ENCODE results near the gene MSI2.
"Not testable (repeated sequence)": the region's sequence is repeated elsewhere in the genome, so short reads cannot be mapped to it uniquely, and the experiment has no call there.

MSI2 gene

DNA sequence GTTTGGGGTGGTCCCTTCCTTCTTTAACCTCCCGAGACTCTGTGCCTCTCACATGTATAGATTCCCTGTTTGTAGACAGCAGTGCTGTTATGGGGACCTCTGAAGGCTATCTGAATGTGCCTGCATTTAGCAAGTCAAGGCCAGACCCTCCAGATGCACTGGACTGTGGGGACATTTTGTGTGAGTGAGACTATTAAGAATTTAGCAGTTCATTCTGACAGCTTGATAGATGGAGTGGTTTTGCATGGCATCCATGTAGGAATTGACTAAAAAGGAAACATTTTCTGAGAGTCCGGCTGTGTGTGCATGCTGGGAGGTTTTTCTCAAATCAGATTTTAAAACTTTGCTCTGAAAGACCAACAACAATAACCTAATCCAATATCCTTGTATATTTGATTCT is 226.3 kb downstream of the MSI2 start:
- DNase-seq (ENCODE audit: low read depth in 2 of 2), result no peak

DNA sequence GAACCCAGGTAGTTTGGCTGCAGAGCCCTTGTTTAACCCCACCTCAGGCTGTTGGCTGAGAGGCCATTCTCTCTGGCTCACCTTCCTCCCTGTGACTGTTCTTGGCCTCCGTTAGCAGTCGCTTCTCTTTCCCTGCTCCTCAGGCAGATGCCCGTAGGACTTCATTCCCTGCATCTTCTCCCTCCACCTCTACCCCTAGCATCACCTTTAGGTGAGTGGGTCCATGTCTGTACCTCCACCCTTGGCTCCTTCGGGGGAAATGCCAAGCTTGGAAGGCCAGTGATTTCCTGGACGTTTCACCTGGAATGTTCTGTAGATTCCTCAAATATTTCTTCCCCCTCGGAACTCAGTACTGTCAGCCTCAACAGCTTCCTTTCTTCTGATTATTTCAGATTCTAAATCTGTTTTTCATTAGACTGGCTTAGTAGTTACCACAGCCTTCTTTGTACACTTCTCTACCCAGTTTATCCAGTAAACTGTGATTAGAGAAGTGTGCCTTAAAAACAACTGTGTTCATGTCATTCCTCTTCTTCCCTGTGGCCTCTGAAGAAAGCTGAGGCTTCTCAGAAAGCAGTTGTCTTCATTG is 227.9 kb downstream of the MSI2 start:
- no peak for DNase-seq (ENCODE audit: low read depth in 2 of 2)

DNA sequence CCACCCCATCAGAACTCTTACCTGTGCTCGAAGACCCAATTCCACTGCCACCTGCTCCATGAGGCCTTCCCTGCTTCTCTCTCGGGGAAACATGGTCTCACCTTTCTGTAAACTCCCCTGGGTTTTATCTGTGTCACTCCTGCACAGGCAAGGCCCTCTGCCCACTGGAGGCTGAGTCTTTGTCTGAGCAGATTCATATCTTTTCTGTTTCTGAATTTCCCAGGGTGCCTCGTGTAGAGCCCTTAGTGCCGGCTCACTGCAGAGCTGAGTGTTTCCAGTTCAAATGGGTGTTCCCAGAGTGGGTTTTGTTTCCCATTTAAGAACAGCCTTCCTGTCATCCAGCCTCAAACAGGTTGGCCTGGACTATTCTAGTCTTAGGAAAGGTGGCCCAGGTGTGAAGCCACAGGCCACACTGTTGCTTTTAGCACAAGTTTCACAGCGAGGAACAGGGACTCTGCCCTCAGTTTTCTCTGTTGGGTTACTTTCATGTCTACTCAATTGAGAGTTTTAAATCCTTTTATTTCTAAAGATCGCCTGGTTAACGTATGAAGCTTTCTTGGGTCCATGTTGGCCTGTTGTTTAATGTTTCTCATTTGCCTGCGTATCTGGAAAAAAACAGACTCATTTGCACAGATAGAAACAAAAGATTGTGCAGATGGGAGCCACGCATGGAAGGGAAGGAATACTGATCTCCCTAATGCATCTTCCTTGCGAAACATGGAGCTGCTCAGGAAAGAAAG is 228.7 kb downstream of the MSI2 start:
- no peak for DNase-seq (ENCODE audit: low read depth in 2 of 2)

DNA sequence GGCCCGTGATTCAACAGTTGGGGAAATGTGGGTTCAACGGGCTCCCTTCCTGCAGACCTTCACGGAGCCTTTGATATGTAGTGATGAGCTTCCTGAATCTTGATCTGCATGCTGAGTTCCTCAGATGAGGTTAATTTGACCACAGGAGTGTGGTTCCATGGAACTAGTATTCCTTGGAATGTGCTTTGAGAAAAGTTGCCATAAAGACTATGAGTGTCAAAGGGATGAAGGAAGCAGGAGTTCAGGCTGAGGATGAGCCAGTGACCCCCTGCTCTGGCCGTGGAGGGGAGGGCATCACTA is 229.2 kb downstream of the MSI2 start:
- DNase-seq (ENCODE audit: low read depth in 2 of 2), result no peak

DNA sequence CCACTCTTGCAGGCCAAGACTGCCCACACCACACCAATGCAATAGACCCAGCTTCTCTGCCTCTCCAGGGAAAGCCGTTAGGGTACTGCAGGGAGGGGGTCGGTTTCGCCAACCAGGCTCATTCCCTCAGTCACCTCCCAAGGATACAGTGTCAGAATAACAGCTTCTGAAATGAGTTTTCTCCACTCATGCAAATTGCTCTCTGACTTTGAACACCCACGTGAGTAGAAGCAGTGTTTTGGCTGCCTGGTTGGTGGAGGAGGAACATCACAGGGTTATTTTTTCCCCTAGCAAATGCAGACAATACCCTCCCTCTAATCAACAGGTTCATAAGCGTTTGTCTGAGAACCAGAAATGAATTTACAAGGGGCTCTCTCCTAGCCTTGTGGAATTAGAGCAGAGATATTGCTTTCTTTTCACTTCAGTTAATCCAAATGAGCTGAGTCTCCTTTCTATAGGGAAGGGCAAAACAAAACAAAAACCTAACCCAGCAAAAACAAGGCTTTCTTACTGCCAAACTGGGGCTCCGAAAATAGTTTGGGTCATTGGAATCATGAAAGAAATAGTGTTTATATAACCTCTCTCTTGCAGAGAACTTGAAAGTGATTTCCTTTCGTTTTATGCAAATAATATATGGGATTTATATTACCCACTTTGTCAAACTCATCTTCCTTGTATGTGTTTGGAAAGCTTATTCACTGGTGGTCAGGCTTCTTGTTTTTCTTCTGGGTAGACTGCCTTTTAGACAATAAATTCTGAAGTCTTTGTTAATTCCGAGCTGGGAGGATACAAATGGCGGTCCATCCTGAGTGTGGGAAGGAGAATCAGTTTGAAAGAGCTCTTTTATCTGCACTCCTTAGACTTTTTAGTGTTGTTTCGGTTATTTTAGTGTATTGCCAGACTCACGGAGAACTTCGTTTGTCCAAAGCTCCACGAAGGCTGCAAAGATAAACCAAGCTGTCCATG is 229.9 kb downstream of the MSI2 start:
- DNase-seq (ENCODE audit: low read depth in 2 of 2), result no peak

DNA sequence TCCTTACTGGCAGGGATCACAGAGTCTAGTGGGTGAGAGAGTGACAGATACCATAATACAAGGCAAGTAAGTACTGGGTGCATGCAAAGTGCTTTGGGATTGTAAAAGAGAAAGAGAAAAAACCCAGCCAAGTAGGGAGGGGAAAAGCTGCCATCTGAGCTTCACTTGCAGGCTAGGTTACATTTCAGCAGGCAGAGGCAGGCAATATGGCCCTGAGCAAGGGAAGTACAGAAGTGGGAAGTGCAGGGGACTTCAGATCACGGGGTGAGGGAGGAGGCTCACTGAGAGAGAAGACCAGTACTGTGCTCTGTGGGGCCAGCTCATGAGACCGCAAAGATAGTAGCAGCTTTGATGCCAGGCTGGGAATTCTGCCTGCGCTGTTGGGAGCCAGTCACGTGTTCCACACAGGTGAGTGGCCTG is 230.6 kb downstream of the MSI2 start:
- no peak for DNase-seq (ENCODE audit: low read depth in 2 of 2)

DNA sequence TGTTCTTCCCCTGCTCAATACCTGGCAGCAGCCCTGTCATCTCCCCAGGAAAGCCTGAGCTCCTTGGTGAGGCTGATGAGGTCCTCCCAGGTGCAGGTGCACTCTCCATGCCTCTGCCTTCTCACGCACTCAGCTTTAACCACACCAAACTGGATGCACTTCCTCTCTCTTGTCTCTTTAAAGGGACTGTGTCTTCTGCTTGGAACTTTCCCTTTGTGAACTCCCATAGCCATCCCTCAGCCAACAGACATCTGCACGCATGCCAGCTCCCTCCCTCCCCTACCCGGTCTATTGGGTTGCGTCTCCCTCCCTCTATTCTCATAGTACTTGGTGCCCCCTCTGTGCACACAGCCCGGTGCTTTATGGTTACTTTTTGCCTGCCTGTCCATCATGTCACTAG is 231.2 kb downstream of the MSI2 start:
- DNase-seq (ENCODE audit: low read depth in 2 of 2), result no peak

DNA sequence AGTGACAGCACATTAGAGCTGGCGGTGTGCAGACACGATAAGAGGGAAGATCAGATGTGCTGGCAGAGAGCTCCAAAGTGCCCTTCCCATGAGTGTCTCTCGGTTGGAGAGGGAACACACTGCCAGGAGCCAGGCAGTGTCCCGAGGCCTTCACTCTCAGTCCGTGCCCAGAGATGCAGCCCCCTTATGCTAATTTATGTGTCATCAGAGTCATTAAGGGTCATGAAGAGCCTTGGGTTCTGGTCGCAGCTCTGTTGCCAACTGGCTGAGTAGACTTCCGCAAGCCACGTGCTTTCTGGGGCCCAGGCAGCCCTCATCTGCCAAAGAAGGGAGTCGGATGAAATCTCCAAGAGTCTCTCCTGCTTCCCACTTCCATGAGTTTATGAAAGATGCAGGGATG is 232.5 kb downstream of the MSI2 start:
- no peak for DNase-seq (ENCODE audit: low read depth in 2 of 2)

DNA sequence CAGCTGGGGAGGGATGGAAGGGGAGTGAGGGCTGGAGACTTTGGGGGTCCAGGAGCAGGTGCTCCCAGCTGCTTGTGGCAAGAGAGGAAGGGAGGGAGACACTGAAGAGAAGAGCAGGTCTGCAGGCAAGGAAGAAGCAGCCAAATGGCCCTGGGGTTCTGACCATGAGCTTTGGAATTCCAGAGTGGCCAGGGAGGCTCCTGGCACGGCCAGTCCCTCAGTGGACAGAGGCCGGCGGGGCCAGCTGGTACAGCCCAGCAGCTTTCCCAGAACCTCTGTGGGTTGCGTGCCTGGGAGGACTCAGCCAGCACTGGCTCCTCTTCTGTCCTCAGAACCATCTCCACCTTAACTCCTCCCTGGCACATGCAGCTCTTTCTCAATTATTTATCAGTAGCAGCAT is 233.0 kb downstream of the MSI2 start:
- no peak for DNase-seq (ENCODE audit: low read depth in 2 of 2)

DNA sequence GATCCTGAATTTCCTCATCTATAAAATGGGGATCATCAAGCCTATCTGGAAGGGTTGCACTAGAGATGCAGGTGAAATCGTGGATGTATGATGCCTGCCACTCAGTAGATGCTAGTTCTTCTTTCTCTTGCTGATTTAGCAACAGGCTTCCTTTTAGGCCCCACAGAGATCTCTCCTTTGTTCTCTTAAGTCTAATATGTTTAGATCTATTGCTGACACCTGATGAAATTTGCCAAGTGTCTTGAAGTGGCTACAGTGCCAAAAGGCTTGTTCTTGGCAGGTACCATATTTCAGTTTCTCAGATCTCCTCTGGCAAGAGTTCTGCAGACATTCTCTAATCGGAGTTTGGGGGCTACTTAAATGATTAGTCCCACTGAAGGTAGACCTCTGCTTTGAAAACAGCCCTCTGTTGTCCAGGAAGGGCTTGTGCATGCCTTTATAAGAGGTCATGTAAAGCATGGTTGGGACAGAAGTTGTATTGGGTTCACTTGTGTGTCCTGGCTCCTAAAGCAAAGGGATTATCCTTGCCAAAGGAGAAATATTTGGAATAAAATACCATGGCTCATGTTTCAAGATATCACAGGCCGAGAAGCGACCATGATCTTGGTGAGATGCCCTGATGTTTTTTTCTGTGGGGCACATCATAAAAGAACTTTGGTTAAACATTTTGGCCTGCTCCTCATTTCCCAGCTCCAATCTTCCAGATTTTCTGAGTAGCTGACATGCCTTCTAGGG is 234.0 kb downstream of the MSI2 start:
- DNase-seq (ENCODE audit: low read depth in 2 of 2), result no peak

DNA sequence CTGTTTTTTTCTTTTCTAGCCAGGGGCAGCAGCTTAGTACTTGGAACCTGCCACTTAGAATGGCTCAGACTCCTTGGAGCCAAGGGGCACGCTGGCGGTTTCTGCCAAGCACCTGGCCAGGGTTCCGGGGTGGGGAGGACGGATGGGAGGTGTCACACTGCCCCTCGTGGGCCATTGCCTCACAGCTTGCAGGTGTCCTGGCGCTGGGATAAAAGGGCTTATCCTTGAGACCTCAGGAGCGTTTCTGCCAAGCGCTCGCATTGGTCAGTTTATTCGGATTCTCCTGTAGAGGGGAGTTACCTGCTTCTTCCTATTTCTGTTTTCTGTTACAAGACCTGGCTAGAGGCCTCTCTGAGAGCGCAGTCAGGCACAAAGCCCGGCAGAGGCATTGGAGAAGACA is 234.6 kb downstream of the MSI2 start:
- no peak for DNase-seq (ENCODE audit: low read depth in 2 of 2)

DNA sequence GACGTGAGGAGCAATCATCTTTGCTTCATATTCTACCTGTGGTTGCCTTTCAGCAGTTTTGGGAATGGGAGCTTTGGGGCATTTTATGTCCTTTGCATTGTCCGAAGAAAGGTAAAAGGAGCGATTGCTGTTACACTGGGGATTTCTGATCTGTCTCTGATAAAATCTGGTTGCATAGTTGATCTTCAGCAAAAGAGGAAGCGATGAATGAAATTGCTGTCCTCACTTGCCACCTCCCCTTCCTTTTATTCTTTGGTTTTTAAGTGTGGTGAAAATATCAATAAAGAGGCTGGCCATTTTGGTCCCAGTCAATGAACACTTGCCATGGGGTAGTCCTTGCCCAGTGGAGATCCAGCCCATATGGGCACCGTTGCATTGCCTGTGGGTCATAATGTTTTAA is 236.8 kb downstream of the MSI2 start:
- no peak for DNase-seq (ENCODE audit: low read depth in 2 of 2)

DNA sequence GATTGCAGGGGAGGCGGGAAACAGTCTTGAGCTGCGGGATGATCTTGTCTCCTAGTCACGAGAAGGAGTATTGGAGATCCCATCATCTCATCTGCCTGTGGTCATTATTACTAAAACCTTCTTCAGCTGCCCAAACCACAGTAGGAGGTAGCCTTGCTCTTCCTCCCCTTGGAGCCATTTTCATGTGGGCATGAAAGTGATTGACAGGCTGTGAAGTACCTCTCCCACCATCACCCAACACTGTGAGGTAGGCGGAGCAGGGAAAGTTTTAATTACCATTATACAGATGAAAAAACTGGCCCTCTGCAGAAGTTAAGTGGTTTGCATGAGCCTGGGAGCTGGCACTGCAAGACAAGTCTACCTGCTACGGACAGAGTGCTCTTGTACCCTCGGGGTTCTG is 237.3 kb downstream of the MSI2 start:
- no peak for DNase-seq (ENCODE audit: low read depth in 2 of 2)

DNA sequence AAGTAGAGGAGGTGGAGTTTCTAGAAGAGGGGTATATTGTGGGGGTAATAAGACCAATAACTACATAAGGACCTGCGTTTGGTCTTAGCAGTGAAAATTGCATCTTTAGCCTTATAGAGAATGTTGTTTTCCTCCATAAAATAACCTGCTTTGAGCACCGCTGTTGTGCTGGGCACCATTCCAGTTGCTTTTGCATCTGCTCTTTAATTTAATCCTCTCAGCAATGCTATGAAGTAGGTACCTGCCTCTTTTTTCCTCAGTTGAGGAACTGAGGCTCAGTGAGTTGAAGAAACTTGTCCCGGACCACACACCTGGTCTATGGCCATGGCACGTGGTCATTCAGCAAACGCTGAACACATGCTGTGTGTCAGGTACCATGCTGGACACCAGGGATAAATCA is 238.1 kb downstream of the MSI2 start:
- no peak for DNase-seq (ENCODE audit: low read depth in 2 of 2)

DNA sequence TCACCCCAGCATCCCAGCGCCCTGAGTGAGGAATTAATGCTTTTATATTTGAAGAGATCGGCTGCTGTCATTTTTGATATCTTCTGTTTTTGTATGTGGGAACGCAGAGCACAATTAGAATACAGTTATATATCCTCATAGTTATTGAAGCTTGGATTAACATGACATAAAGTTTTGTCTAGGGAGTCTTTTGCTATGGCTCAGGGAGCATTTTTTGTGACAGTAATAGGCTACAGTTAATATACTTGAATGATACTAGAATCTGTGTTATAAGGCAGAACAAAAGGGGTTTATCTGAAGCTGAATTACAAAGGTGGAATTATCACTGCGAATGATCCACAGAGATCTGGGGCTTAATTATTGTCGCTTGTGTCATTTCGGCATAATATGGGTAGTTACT is 239.4 kb downstream of the MSI2 start:
- no peak for DNase-seq (ENCODE audit: low read depth in 2 of 2)

DNA sequence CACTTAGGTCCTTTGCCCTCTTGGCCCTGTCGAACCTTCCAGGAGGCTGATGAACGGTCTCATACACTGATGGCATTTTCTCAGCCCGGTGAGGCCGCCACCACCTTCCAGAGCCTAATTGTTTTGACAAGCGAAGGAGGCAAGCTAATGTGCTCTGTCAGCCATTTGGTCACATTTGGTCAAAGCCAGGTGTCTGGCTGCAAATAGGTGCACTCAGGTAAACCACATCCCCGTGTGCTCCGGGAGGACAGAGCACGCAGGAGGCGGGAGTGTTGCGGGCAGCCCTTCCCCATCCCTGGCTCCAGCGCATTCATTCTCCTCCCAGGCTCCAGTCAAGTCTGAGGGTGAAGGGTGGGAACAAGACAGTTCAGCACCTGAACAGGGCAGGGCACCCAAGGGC is 240.1 kb downstream of the MSI2 start:
- DNase-seq (ENCODE audit: low read depth in 2 of 2), result no peak

DNA sequence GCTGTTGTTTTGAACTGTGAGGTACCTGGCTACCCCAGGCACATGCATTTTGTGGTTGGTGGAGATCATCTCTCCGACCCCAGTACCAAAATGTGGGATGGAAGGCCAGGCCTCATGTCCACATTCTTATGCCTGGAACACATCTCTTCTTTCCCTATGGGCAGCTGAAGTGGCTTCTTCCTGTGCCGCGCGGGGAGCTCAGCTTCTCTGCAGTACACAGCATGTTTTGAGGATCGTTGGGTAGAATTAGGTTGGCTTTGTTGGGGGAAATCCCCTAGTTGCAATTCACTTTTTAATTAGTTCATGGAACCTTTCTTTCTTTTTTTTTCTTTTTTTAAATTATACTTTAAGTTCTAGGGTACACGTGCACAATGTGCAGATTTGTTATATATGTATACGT is 242.1 kb downstream of the MSI2 start:
- DNase-seq (ENCODE audit: low read depth in 2 of 2), result no peak

DNA sequence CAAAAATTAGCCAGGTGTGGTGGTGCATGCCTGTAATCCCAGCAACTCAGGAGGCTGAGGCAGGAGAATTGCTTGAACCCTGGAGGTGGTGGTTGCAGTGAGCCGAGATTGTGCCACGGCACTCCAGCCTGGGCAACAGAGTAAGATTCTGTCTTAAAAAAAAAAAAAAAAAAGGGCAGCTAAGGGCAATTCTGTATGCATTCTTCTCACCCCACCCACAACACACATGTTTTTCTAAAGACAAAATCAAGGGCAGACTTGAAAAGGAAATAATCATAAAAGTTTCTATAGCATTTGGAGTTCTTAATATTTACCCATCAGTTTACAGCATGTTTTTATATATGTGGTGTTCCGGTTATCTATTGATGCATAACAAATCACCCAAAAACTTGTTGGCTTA is 242.9 kb downstream of the MSI2 start:
- DNase-seq (ENCODE audit: low read depth in 2 of 2), result not testable (repeated sequence)

DNA sequence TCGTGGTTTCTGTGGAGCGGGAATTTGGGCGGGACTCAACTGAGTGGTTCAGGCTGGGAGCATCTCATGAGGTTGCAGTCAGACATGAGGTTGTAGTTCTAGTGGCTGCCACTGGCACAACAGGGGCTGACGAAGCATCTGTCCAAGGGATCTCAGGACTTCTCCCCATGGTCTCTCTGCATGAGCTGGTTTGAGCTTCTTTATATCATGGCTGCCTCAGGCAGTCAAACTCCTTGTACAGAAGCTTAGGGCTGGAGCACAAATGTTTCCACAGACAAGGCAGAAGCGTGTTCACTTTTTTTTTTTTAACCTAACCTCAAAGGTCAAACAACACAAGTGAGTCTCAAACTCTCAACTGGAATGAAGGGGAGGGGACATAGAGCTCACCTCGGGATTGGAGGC is 243.3 kb downstream of the MSI2 start:
- no peak for DNase-seq (ENCODE audit: low read depth in 2 of 2)

DNA sequence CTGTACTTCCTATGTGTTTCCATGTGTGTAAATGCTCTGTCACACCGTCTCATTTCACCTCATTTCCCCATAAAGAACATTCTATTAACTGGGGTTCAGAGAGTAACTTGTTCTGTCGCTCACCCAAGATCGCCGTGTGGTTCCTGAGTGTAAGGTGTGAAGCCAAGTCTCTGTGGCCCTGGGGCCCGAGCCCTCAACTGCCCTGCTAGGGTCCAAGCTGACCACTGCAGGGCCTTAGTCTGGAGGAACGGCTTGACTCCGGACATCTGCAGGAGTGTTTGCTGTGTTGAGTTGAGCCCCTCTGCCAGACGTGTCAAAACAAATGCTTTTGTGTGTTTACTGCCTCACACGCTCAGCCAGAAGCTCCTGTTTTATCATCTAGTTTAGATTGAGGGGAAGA is 244.7 kb downstream of the MSI2 start:
- no peak for DNase-seq (ENCODE audit: low read depth in 2 of 2)

DNA sequence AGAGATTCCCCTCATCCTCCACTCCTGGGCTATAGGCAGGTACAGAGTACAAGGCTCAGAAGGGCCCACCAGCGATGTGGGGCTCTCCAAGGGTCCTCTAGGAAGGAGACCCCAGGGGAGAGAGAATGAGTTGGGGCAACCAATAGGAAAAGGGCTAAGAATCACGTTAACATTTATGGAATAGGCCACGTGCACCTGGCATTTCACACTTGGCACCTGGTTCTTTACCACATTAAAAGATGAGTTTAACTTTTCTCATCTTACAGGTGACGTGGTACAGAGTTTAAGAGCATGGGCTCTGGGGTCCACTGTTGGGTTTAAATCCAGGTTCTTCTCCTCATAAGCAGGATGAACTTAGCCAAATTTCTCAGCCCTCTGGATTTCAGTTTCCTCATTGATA is 245.7 kb downstream of the MSI2 start:
- no peak for DNase-seq (ENCODE audit: low read depth in 2 of 2)

DNA sequence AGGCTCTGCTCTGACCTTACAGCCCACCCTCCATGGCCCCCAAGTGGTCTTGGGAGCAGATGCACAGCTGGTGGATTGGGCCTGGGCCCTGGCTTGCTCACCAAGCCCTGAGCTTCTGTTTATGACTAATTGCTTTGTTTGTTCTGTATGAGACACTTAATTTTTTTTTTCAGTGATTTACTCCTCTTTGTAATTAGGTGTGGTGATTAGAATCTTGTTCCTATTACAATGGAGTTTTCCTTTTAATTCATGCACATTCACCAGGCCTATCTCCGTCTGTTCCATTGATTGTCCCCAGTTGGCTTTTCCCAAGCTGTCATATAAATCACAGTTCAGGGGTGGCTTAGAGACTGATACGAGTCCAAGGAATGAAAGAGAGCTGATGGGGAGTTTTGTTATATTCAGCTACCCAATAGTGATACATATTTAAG is 246.5 kb downstream of the MSI2 start:
- DNase-seq (ENCODE audit: low read depth in 2 of 2), result no peak
